NCI-H2227 treated with DMSO at 0.1 percent for 48 hours (cell line): ENCODE results near the gene AQP2.

ENCODE experiments used
- DNase-seq: peaks from one replicate; lab custom pipeline; 2025; lab: John Stamatoyannopoulos, UW

AQP2 gene

GRCh38 chr12:49920241-49920914 is 30.2 kb upstream of the AQP2 start:
- DNase-seq: no peak

- no peak for DNase-seq
Observed at GRCh38 chr12:49920915-49921286, 29.6 kb upstream of the AQP2 start.

GRCh38 chr12:49921299-49921698 is 29.2 kb upstream of the AQP2 start:
- DNase-seq: no peak

- no peak for DNase-seq
Observed at GRCh38 chr12:49921936-49922335, 28.6 kb upstream of the AQP2 start.

GRCh38 chr12:49922349-49923034 is 28.0 kb upstream of the AQP2 start:
- DNase-seq: no peak

- no peak for DNase-seq
Observed at GRCh38 chr12:49923035-49923644, 27.4 kb upstream of the AQP2 start.

DNA sequence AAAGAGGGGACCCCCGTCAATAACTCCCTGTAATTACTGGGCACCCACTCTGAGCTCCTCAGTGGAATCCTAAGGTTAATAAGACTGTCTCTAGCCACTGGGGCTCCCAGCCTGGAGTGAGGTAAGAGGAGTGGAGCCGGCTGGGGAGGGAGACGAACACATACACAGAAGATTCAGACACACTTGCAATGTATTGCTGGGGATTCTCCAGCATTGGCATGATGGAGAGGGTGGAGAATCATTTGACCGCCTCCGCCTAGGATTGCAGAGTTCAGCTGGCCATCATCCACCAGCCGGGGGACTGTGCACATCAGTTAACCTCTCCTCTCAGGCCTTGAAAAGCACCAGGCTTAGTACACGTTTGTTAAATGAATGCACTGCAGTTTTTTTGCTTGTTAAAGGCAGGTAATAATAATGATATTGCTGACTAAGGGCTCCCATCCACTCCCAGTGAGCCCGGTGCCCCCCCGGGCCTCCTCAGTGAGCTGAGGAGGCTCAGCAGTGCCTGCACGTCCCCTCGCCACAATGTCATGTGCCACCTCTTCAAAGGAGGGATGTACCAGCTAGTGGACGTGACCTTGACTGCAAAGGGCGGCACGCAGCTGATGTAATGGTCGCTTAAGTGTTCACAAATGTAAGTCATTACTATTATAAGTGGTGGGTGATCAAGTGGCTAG is 26.5 kb upstream of the AQP2 start:
- no peak for DNase-seq

DNA sequence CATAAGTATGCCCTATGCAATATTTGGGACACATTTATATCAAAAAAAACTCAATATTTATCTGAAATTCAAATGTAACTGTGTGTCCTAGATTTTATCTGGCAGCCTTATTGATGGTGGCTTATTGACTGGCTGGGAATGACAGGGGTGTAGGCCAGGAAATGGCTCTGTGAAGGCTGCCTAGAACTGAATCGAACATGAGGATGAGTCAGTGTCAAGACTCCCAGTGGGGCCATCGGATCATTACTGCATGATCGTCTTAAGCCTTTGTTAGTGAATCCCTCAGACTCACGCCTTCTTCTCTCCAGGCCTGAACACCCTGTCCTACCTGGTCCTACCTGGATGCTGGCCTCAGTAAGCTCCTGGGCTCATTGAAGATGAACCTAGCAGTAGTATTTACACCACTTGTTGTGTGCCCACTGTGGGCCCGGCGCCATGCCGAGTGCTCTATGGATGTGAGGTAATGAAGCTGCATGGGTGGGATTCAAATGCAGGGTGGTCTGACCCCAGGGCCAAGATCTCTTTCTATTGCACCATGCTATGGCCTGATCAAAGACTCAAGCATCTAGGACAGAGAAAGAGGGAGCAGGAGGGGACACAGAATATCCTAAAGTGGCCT is 25.8 kb upstream of the AQP2 start:
- DNase-seq: no peak

DNA sequence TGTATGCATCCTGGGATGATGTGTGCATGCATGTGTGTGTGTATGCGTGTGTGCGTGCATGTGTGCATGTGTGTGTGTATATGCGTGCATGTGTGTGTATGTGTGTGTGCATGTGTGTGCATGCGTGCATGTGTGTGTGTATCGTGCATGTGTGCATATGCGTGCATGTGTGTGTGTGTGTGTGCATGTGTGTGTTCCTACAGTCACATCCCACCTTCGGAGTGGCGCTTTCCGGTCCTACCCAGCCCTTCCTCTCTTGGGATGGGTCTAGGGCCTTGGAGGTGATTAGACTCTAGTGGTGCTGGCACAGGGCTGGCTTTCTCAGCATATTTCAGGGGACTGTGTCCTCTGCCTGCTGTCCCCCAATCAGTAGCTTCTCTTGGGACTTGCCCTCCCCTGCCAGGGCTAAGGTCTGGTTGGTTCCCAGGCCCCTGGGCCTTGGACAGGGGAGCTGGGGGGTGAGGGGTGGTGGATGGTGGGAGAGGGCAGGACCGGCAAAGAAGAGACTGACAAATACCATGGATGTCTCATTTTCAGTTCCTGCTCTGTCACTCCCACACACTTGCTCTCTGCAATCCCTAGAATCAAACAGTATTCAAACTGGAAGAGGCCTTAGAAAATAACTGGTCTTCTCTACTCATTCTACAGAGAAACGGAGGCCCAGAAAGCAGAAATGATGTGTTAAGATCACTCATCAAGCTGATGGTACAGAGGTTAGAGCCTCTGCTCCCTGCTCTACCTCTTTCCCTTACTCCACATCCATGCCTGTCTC is 24.9 kb upstream of the AQP2 start:
- DNase-seq: no peak

- DNase-seq: no peak
Observed at GRCh38 chr12:49928471-49928870, 22.1 kb upstream of the AQP2 start.

DNA sequence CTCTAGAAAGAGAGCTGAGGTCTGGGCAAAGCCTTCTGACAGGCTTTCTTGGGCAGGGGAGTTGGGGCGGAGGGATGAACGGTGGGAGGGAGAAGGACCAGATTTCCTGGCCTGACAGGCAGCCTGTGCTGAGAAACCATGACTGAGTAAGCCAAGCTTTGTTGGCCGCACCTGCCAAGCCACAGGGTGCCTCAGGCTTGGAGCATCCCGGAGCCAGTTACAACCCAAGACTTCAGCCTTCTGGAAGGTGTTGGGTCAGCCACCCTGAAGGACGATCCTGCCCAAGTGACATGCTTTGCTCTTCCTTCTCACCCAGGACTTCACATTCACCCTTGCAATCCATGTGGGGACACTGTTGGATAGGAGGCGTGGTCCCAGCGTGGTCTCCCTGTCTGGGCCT is 21.0 kb upstream of the AQP2 start:
- no peak for DNase-seq

- DNase-seq: no peak
Observed at GRCh38 chr12:49930515-49931288, 19.8 kb upstream of the AQP2 start.

DNA sequence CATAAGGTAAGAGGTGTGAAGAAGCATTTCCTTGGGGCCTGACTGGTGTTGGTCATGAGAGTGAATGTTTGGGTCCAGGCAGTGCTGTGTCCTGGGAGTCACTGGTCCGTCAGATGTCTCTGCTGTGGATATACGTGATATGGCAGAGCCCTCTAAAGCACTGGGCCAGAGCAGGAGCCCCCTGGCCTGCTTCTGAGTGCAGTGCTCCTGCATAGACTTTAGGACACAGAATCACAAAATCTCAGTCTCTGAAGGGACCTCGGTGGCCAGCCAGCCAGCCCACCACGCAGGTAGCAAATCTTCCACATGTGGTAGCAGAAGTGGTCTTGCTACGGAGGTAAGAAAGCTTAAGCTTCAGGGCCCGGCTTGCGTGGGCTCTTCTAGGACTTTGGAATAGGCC is 18.5 kb upstream of the AQP2 start:
- DNase-seq: no peak

- DNase-seq: no peak
Observed at GRCh38 chr12:49932533-49933130, 17.9 kb upstream of the AQP2 start.

- no peak for DNase-seq
Observed at GRCh38 chr12:49933796-49934195, 16.7 kb upstream of the AQP2 start.

- DNase-seq: no peak
Observed at GRCh38 chr12:49934505-49934904, 16.0 kb upstream of the AQP2 start.

DNA sequence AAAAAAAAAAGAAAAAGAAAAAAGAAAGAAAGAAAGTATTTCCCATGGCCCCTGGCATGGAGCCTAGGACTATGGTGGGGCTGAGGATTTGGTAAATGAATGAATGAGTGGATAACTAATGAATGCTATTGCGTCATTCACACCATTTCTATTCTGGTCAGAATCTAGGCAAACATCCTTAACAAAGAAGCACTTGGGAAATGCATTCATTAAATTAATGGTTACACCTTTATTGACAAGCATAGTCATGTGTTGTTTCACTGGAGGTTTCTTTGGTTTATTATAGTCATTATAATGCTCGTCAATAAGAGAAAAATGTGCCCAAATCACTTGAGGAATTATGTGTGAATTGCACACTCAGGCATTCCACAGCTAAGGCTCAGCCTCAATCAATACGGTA is 13.6 kb upstream of the AQP2 start:
- DNase-seq: no peak

DNA sequence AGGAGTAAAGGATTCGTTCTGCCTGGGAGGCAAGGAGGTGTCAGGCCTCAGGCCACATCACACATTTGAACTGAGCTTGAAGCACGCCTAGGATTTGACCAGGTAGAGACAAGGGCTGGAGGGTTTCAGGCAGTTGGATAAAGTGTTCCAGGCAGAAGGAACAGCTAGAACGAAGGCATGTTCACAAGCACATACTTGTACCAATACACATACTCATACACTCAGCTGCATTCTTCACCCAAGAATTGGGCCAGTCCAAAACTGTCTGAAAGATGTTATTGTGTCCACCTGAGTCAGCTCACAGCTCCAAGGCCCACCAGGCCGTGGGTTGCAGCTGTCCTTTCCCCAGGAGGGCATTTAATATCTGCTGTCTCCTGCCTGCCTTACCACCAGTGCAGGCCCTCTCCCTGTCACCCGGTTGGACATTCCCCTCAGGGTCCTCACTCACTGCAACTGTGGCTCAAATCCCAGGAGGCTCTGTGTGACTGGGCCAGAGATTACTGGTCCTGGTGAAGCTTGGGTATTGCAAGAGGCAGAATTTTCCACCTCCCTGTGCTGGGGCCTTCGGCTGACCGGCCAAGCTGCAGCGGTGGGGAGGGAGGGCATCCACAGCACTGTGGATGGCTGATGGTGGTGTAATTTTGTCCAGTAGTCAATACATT is 12.8 kb upstream of the AQP2 start:
- no peak for DNase-seq

DNA sequence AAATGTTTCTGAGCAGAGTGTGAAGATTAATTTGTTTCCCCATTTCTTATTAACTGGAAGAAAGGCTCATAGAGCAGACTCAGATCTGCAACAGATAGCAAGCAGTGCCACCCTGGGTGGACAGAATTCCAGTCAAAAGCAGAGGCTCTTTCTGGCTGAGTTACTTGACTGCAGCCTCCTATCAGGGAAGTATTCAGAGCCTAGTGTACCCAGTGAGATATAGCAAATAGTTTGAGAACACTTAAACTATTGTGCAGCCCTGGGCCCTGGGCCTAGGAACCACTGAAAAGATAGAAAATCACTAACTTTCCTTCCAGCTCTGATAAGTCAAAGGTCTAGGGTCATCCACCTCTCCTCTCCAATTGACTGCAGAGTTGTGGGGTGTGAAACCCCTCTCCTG is 11.2 kb upstream of the AQP2 start:
- no peak for DNase-seq

- no peak for DNase-seq
Observed at GRCh38 chr12:49939707-49940106, 10.8 kb upstream of the AQP2 start.
